Heart left ventricle (tissue), 16 donors: Measurements from ENCODE around the gene TMEM255A. TPM values are rescaled to one million over a fixed set of nuclear protein-coding genes. Genes with fewer than 3 reads are reported as not detected.

Source experiments
- ATAC-seq, 4 donors: fragments of 200-7000 bp; cut with Tn5 transposase; one replicate each; pipeline ENCODE4 v1.9.1; 2020 to 2022; ENCODE audit warnings: moderate library complexity in 4 of 4, mild to moderate bottlenecking in 3 of 4, moderate number of reproducible peaks in 1 of 4
- DNase-seq, 5 donors: peaks; one replicate each; pipeline ENCODE4 v3.0.0-alpha.2; 2020
- H3K27ac ChIP-seq, 12 donors: fragments of 200-600 bp; sonication (generic) in 4 of 12; one replicate each; pipeline versions ENCODE4 v1.5.0 to v1.8.0; 2016 to 2022; ENCODE audit warnings: mild to moderate bottlenecking in 2 of 12
- H3K27me3 ChIP-seq, 9 donors: fragments of 200-600 bp; sonication (generic) in 2 of 9; one replicate each; pipeline versions ENCODE4 v1.5.1 to v1.8.0; 2016 to 2022; ENCODE audit warnings: mild to moderate bottlenecking in 3 of 9
- H3K36me3 ChIP-seq, 9 donors: fragments of 200-600 bp; sonication (generic) in 2 of 9; one replicate each; pipeline versions ENCODE4 v1.5.0 to v1.8.0; 2018 to 2022; ENCODE audit warnings: mild to moderate bottlenecking in 2 of 9
- H3K4me1 ChIP-seq, 12 donors: fragments of 200-600 bp; sonication (generic) in 4 of 12; one replicate each; pipeline versions ENCODE4 v1.5.0 to v1.8.0; 2016 to 2022; ENCODE audit warnings: mild to moderate bottlenecking in 3 of 12
- H3K4me3 ChIP-seq, 12 donors: fragments of 200-600 bp; sonication (generic) in 4 of 12; one replicate each; pipeline versions ENCODE4 v1.5.0 to v1.8.0; 2017 to 2022; ENCODE audit warnings: mild to moderate bottlenecking in 9 of 12, moderate library complexity in 4 of 12
- H3K9me3 ChIP-seq, 12 donors: fragments of 200-600 bp; sonication (generic) in 4 of 12; one replicate each; pipeline versions ENCODE4 v1.5.0 to v1.8.0; 2016 to 2022; ENCODE audit warnings: mild to moderate bottlenecking in 1 of 12
- CTCF ChIP-seq, 12 donors: fragments of 200-600 bp; sonication (generic) in 4 of 12; IDR thresholded peaks; one replicate each; pipeline versions ENCODE4 v1.5.0 to v1.8.0; 2018 to 2022; ENCODE audit warnings: antibody characterized with exemption in 12 of 12, mild to moderate bottlenecking in 5 of 12
- POLR2A ChIP-seq, 2 donors: fragments of 450-650 bp; IDR thresholded peaks; one replicate each; pipeline ENCODE4 v1.6.1; 2017; ENCODE audit warnings: antibody characterized with exemption in 2 of 2, mild to moderate bottlenecking in 2 of 2, moderate library complexity in 2 of 2
- WGBS, 4 donors: extraction: QIAGEN DNeasy Blood & Tissue Kit in 2 of 4; methylation state at CpG; one replicate each; pipeline versions ENCODE4 v1.1.5 to v1.1.7; 2013 to 2018; 5-methylcytosine and 5-hydroxymethylcytosine counted together
- intact Hi-C, 10 donors: fragments of 100-400 bp; cut with DNase I; formaldehyde crosslinking; loops; one replicate each; pipeline versions ENCODE4 v1.11.1 to v1.14.2; 2022
- polyA plus RNA-seq, 2 donors: library from polyadenylated mRNA; stranded (reverse); fragments of 200-250 nt; gene quantifications; one replicate each; pipeline ENCODE4 v1.2.3, GENCODE V29; 2013
- total RNA-seq, 9 donors: library from RNA; depleted of rRNA in 2 of 9; stranded (reverse); fragments of >200 nt in 2 of 9; fragmentation: NEBNext Ultra II Directional in 3 of 9; extraction: Animal tissue kit (Norgen Biotek cat#: 25700) in 3 of 9; gene quantifications; one replicate each; pipeline versions ENCODE4 v1.1.0 to v1.2.4, GENCODE V29; 2016 to 2023
- donor health status: ischemic (EF 13 %, LVEDD 7.1; RV severe dilation, severe dysfunction).
- donor health status: healthy with polysubstance abuse.
- donor health status: DM: no; HTN: yes; CAD: no.
- donor health status: DM: no; HTN: no; CAD: no.
- donor health status: ischemic (EF 25% LVEDD 6.9; RV normal size, moderate dysfunction).
- donor health status: ischemic (EF 25% LVEDD 5.7; RV mildly dilated, moderate dysfunction).
- donor health status: healthy.
- donor health status: DM: yes; HTN: yes; CAD: no.
- donor health status: ischemic (EF 35%, LVEDD 5.7; RV mildly dilated, moderate dysfunction).
- donor health status: nonischemic (EF 11% LVEDD 7.7; RV severe dilation, severe dysfunction).
- donor health status: DM: yes; HTN: yes; CAD: no.
- donor health status: PGD.
- donor health status: ischemic (EF 29% LVEDD 5.4; RV normal size, mild dysfunction).
- donor health status: nonischemic (EF 23%, LVEDD 6.1; RV moderate dilation, normal function).

TMEM255A gene
- total and polyA plus RNA-seq, 11 donors = 0.04 to 2.4 (median 0.28) TPM

DNA sequence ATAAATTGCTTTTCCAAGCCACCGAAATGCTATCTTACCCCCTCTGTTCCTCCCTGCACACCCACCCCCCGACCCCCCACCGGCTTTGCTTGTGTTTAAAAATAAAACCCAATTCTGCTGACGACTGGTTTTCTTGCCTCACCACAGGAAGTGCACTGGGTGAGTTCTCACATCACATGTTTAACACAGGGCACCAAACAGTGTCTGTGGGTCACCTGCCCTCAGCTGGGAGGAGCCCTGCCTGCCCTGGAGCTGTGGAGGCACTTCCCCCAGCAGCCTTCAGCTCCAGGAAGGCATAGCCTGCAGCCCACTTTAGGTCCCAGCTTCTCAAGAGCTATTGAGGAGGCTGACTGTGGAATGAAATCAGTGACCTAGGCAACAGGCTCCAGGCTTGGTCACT, 8.8 kb downstream of the TMEM255A start:
- WGBS, 4 donors = 4 to 20% (median 15%) methylated on average over 4 of the region's 4 CpGs
- no peak for ATAC-seq
- H3K4me3 ChIP-seq = no peak overlapping the region
- no peak for DNase-seq
- no peaks in the 10 kb centered on the region for H3K36me3 ChIP-seq
- peaks cover 0 to 22% (median 0%) of the 10 kb centered on the region in 9 donors for H3K27me3 ChIP-seq
- H3K4me1 ChIP-seq = peaks cover 0 to 12% (median 0%) of the 10 kb centered on the region in 12 donors
- no peak for TF ChIP-seq CTCF (IDR thresholded peaks at IDR 0.05)
- no peak for TF ChIP-seq POLR2A (IDR thresholded peaks at IDR 0.05)
- H3K27ac ChIP-seq = no peak overlapping the region
- intact Hi-C loops = loop anchor here in 4 of 10 donors (5.0 to 10.0 kb wide), 3 partner anchors 48 to 58 kb away; partner anchors contain the start of gene ZBTB33 (in 3 of the 4)
- H3K9me3 ChIP-seq = no peaks in the 10 kb centered on the region

DNA sequence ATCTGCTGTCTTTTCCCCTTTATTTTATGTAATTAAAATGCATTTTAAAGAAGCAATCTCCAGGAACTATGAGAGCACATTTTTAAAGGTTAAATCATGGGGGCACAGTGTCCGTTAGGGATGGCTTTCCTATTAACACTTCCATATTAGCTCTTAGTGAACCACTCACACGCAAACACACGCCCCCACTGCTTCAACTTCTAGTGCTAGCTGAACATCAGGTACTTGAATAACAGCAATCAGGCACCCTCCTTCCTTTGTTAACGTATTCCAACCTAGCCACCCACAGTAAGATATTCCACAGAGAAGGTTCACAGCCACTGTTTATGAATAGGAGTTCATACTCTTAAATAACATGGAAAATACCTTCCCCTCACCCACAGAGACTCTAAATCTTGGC, 9.3 kb downstream of the TMEM255A start:
- WGBS, 4 donors = 42 to 62% (median 49%) methylated on average over 4 of the region's 4 CpGs

DNA sequence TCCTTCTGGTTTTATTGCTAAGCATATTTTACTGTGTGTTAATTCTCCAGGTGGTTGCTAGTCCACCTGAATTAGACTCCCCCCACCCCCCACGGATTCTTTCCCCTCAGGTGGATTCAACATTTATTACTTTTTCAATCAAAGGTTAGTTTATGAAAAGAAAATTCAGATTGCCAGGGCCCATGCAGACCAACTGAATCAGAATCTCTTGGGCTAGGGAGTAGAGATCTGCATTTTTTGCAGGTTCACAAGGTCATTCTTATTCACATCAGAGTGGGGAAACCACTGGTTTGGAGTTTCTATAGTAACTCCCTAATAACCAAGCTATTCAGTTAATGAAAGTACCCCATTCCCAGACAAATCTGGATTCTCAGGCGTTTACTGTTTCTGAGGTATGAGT, 9.8 kb downstream of the TMEM255A start:
- no peak for ATAC-seq
- TF ChIP-seq POLR2A (IDR thresholded peaks at IDR 0.05) = no peak
- TF ChIP-seq CTCF (IDR thresholded peaks at IDR 0.05) = no peak

More for the DNA sequence above, 9.3 kb downstream of the TMEM255A start:
- H3K4me1 ChIP-seq = peaks cover 0 to 12% (median 0%) of the 10 kb centered on the region in 12 donors
- DNase-seq = no peak
- H3K4me3 ChIP-seq = no peak overlapping the region
- no peaks in the 10 kb centered on the region for H3K36me3 ChIP-seq
- no peak overlapping the region for H3K27ac ChIP-seq
- ATAC-seq = no peak
- H3K27me3 ChIP-seq = peaks cover 0 to 19% (median 0%) of the 10 kb centered on the region in 9 donors
- TF ChIP-seq CTCF (IDR thresholded peaks at IDR 0.05) = no peak
- no peak for TF ChIP-seq POLR2A (IDR thresholded peaks at IDR 0.05)
- intact Hi-C loops = loop anchor here in 4 of 10 donors (5.0 to 10.0 kb wide), 3 partner anchors 47 to 57 kb away; partner anchors contain the start of gene ZBTB33 (in 3 of the 4)
- no peaks in the 10 kb centered on the region for H3K9me3 ChIP-seq

GRCh38 chrX:120299928-120300327, 11.3 kb downstream of the TMEM255A start:
- no peak for DNase-seq
- Histone ChIP-seq H3K27ac (no peak overlapping the region), H3K27me3 (peaks cover 0 to 14% (median 0%) of the 10 kb centered on the region in 9 donors), H3K9me3 (no peaks in the 10 kb centered on the region), H3K36me3 (no peaks in the 10 kb centered on the region), H3K4me3 (no peak overlapping the region), H3K4me1 (peaks cover 0 to 12% (median 0%) of the 10 kb centered on the region in 12 donors)
- 65 to 72% (median 70%) methylated on average over 2 of the region's 2 CpGs for WGBS, 4 donors
- ATAC-seq = no peak
- TF ChIP-seq CTCF (IDR thresholded peaks at IDR 0.05) (peak in 5 of 12 donors; percentile 8 to 27 (median 17)), POLR2A (IDR thresholded peaks at IDR 0.05) (no peak)
- intact Hi-C loops = loop anchor here in 4 of 10 donors (5.0 to 10.0 kb wide), 3 partner anchors 45 to 55 kb away; partner anchors contain the start of gene ZBTB33 (in 3 of the 4)

More for the DNA sequence above, 9.8 kb downstream of the TMEM255A start:
- Histone ChIP-seq H3K27me3 (peaks cover 0 to 15% (median 0%) of the 10 kb centered on the region in 9 donors), H3K27ac (no peak overlapping the region), H3K4me1 (peaks cover 0 to 12% (median 0%) of the 10 kb centered on the region in 12 donors), H3K9me3 (no peaks in the 10 kb centered on the region), H3K36me3 (no peaks in the 10 kb centered on the region), H3K4me3 (no peak overlapping the region)
- DNase-seq = no peak
- intact Hi-C loops = loop anchor here in 4 of 10 donors (5.0 to 10.0 kb wide), 3 partner anchors 47 to 57 kb away; partner anchors contain the start of gene ZBTB33 (in 3 of the 4)
- WGBS, 4 donors = 49 to 64% (median 57%) methylated on average over 2 of the region's 2 CpGs
